UCSD-AML1 (cell line): ENCODE data around the gene EXOSC2.

Source experiments
- DNase-seq: peaks from one replicate; lab custom pipeline; 2025; ENCODE audit not compliant: unreplicated experiment; lab: John Stamatoyannopoulos, UW

The EXOSC2 gene

GRCh38 chr9:130693101-130693425 is 517 bp upstream of the EXOSC2 start:
- DNase-seq = no peak

DNA sequence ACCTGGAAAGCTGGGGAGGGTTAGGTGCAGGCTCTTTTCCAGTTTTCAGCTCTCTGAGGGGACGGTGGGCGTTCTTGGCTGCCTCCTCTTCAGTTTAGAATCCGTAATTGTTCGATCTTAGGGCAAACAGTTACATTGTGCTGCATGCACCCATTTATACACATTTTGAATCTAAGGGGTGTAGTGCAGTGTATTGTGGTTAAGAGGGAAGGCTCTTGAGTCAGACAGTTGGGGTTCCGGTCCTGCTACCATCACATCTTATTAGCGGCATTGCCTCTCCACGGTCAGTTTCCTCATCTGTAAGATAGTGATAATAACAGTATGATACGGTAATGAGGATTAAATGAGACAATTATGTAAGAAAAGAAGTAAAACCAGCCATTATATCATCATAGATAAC is 625 bp downstream of the EXOSC2 start:
- DNase-seq = no peak

GRCh38 chr9:130696139-130696650 is 2.6 kb downstream of the EXOSC2 start:
- no peak for DNase-seq

DNA sequence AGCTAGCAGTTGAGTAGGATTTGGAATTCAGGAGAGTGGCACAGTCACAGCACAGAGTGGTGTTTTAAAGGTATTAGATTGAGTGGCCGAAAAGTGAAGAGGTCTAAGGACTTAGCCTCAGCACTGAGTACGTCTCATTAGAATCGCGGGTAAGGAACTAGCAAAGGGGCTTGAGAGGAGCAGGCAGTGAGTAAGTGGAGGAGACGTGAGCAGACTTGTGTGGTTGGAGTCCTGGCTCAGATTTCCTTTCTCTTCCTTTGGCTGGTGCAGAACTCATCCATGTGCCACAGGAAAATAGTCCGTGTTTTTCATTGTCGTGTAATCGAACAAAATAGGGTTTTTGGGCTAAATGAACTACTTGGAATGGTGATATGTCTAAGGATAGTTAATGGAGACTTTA is 3.4 kb downstream of the EXOSC2 start:
- DNase-seq = no peak

DNA sequence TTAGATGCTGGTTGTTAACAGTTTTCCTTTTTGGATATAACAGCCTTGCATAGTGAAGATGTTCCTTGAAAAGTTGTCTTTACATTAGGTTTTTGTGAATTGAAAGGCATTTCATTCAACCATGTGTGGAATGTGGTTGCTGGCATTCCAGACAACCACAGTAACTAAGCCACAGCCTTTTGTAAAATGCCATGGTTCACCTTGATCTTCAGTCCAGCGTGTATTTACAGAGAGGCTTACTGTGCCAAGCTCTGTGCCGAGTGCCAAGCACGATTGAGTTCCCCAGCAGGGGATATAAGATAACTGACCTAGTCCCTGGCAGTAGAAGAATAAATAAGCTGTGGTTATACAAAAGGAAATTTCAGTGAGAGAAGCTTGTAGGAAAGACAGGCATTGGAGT is 4.9 kb downstream of the EXOSC2 start:
- no peak for DNase-seq

GRCh38 chr9:130699047-130699446 is 5.5 kb downstream of the EXOSC2 start:
- no peak for DNase-seq

GRCh38 chr9:130701059-130702022 is 7.8 kb downstream of the EXOSC2 start:
- DNase-seq = peak; percentile 65

DNA sequence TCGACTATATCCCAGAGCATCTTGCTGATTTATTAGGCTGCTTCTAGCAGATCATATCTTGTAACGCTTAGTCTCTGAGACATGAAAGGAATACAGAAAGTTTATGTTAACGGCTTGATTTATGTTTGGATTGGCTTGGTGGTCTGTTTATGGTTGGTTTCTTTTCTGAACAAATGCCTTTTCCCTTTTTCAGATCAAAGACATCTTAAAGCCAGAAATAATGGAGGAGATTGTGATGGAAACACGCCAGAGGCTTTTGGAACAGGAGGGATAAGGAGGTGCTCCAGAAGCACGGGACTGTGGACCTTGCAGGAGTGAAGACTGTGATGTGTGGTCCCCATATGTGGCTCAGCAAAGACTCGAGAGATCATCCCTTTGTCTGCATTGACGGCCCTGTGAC is 9.9 kb downstream of the EXOSC2 start:
- no peak for DNase-seq

- peak; percentile 31 for DNase-seq
Measured at GRCh38 chr9:130707225-130707976, 13.8 kb downstream of the EXOSC2 start.

- no peak for DNase-seq
Measured at GRCh38 chr9:130710822-130711352, 17.3 kb downstream of the EXOSC2 start.

DNA sequence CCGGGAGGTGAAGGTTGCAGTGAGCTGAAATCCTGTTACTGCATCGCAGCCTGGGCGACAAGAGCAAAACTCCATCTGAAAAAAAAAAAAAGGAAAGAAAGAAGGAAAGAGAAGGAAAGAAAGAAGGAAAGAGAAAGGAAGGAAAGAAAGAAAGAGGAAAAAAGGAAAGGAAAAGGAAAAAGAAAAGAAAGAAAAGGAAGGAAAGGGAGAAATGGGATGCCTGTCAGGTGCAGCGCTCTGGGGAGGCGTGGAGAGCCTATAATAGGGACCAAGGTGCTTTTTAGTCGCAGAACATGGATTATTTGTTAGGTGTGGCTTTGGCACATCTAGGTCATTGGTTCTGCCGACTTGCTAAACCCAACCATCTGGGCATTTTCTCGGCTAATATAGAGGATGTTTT is 17.9 kb downstream of the EXOSC2 start:
- no peak for DNase-seq

GRCh38 chr9:130712564-130713285 is 19.1 kb downstream of the EXOSC2 start:
- peak; percentile 96 for DNase-seq

DNA sequence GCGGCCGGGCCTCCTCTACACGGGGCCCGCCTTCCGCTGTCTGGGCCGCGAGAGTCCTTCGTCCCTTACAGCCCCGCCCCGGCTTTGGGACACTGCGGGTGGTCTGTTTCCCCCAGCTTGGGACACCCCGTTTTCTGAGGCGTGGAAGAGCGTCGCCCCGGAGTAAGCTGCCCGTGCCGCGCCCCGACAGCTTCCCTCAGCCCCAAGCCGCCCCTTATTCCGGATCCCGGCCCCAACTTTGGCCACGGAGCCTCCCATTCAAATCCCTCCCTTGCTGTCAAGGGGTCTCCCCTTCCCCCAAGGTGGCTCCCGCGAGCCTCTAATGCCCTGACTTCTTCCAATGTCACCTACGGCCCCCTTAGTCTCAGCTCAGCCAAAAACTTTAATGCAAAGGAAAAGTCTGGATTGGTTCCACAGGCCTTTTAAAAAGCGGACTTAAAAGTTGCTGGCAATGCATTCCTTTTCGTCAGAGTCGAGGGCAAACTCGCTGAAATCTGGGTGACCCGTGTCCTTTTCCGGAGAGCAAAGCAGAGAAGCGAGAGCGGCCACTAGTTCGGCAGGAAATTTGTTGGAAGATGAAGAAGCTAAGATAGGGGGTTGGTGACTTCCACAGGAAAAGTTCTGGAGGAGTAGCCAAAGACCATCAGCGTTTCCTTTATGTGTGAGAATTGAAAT is 19.8 kb downstream of the EXOSC2 start:
- peak; percentile 53 for DNase-seq

DNA sequence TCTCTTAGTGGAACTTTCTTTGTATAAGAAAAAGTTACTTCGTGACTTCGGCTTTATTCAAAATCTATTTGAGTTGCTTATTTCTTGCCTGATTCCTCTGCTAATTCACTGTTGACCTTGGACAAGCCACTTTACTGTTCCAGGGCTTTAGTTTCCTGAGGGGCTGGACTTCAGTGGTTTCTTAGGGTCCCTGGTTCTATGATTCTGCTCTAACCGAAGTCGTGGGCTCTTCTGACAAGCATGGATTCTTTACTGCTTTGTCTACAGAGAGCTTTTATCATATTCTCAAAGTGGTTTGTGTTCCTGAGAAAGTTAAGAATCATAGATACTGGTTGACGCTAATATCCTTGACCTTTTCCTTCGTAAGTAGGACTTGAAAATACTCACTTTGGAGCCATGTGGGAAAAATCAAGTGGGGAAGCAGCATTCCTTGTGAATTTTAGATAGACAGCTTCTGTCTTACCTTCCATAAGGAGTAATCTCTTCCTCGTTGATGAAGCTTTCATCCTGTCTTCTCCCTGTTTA is 21.1 kb downstream of the EXOSC2 start:
- no peak for DNase-seq

DNA sequence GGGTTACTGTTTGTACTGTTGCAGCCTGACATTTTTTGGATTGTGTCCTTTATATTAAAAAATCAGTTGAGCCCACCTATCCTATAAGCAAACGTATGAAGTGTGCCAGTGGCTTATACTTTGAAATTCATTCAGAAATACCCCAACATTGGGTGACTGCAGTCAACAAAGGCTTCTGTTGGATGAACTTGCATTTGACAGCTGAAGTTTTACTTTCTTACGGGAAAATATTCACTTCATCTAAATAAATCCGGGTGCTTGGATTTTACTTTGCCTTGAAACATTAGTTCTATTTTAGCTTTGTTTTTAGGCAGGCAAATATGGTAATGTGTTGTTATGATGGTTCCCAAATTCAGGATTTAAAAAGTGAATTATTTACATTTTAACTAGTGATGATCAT is 21.7 kb downstream of the EXOSC2 start:
- DNase-seq = no peak

- no peak for DNase-seq
Measured at GRCh38 chr9:130718562-130718961, 25.0 kb downstream of the EXOSC2 start.

DNA sequence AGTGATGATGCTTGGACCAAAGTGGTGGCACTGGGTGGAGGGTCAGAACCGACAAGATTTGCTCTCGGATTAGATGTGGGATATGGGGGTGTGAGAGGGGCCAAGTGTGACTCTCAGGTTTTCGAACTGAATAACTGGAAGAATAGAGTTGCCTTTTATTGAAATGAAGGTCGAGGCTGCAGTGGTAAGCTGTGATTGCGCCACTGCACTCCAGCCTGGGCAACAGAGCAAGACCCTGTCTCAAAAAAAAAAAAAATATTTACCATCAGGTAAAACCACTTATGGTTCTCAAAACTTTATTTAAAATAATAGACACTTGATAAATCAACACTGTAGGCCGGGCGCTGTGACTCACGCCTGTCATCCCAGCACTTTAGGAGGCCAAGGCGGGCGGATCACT is 27.2 kb downstream of the EXOSC2 start:
- DNase-seq = no peak

GRCh38 chr9:130728721-130729120 is 35.1 kb downstream of the EXOSC2 start:
- no peak for DNase-seq

DNA sequence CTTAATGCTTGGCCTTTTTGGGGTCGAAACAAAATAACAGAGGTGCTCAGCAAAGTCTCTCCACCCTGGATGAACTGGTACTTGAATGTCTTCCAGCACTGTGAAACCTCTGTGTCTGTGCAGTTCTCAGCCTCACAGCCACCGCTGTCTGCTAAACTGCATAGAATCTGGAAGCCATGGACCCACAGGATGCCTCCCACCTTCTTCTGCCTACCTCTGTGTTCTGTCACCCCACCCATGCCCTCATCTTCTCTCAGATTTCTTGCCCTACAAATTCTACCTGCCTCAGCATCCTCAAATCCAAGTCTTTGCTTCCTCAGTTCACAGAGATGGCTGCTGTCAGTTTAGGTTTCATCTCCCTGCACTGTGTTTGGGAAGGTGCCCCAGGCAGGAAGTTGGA is 35.6 kb downstream of the EXOSC2 start:
- no peak for DNase-seq

DNA sequence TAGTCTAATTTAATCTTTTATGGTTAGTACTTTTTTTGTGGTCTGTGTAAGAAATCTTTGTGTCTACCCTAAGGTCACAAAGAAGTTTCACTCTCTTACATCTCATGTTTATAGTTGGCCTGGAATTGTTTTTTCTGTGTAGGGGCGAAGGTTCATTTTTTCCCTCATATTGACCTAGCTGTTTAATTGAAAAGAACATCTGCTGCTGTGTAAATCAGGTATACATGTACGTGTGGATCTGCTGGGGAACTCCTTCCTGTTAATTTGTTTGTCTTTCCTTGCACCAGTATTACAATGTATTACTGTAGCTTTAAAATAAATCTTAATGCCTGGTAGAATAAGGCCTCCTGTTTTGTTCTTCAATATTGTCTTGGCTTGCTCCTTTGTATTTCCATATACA is 37.8 kb downstream of the EXOSC2 start:
- no peak for DNase-seq
